CD4-positive, alpha-beta T cell treated with Interleukin-2 at 100 ng/mL for 4 hours (primary cell): ENCODE data around the gene TMIGD3.
A peak's percentile ranks its signal among the peaks of the same experiment; 100 is the strongest.

Experiments
- DNase-seq: peaks from one replicate; pipeline ENCODE4 v3.0.0-alpha.2; 2020; ENCODE audit warnings: low spot score

The TMIGD3 gene

DNA sequence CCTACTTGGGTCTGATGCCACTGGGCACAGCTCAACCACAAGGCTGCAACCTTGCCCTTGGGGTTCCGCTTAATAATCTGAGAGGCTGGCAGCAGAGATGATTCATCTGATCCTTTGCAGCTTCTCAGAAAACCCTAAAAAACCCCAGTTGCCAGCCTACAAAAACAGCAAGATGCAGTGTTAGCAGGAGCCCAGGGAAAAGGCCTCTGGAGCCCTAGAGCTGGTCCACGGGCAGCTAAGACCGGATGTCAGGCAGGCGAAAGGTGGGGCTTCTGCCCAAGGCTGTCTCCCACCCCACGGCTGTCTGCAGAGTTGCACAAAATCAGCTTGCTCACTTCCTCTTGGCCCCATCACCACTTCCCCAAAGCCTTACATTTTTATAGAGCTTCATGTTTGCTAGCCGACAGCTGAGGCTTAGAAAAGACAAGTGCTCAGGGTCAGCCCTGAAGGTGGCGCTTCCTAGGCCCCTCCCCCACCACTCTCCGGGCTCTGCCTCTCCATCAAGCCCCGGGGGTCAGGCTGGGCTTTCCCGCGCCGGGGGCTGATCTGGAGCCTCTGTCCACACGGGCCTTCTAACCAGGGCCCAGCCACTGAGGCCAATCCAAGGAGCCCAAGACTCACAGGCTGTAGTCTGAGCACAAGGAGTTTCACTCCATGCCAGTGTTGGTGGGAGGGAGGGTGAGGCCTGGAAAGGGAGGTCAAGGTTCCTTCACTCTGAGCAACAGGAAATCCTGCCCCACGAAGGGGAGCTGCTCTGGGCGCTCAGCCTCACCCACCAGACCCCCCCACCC, 4.2 kb upstream of the TMIGD3 start:
- DNase-seq: peak; percentile 92

DNA sequence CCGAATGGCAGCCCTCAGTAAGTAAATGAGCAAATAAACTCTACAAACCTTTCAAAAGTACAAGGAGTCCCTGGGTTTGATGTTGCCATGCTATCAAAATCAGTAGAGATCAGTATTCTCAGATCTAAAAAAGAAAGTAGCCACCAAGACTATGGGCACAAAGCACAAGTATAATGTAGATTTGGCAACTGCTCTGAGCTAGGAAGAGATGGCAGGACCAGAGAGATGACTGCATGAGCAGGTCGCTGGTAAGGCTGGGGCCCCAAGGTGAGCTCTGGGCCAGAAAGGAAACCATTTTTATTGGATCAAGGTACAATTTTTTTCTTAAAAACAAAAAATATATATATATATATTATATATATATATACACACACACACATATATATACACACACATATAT, 3.1 kb upstream of the TMIGD3 start:
- no peak for DNase-seq

DNA sequence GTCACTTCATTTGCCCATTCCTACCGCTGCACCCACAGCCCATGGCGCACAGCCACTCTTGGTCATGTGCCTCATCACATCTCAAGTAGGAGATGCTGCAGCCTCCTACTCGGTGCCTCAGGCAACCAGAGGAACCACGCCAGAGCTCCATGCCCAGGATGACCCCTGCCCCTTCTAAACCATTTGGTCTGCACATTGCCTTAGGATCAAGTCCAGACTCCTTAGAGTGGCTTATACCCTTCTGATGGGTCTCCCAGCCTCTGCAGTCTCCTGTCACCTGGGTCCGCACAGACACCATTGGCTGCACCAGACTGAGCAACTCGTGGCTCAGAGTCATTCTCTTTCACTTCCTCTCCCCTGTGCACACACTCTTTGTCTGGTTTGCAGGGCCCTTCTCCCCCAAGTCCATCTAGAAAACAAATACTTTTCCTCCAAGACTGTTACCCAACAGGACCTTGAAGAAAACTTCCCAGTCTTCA, 2.2 kb upstream of the TMIGD3 start:
- peak; percentile 17 for DNase-seq

DNA sequence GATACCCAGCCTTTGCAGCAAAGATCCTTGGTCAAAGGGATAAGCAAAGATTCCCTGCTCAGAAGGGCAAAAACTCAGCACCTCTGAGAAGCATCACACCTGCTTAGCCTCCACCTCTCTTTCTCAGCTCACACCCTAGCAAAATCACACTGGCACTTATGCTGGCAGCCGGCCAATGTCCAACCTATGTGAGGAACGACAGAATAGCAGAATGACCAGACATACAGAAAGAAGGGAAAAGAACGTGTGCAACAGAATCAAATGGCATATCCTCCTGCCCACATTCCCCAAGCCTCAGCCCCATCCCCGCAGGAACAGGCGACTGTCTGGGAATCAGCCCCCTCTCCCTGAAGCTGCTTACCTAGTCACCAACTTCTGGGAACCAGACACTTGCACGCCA, 664 bp upstream of the TMIGD3 start:
- DNase-seq: no peak

DNA sequence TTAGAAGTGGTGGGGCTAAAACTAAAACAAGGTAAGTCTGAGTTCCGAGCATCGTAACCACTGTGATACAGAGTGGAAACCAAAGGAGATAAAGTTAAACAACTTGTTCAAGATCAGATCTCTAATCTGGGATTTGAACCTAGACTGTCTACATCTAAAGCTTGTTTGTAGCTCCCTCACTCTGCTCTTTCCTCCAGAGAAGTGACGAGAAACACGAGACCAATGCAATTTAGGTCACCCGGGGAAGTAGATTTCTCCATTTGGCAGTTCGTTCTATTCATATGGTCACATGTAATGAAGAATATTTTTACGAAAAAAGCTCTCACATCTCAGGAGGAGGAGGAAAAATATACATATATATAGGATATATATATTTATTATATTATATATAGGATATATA, 1.8 kb downstream of the TMIGD3 start:
- no peak for DNase-seq

DNA sequence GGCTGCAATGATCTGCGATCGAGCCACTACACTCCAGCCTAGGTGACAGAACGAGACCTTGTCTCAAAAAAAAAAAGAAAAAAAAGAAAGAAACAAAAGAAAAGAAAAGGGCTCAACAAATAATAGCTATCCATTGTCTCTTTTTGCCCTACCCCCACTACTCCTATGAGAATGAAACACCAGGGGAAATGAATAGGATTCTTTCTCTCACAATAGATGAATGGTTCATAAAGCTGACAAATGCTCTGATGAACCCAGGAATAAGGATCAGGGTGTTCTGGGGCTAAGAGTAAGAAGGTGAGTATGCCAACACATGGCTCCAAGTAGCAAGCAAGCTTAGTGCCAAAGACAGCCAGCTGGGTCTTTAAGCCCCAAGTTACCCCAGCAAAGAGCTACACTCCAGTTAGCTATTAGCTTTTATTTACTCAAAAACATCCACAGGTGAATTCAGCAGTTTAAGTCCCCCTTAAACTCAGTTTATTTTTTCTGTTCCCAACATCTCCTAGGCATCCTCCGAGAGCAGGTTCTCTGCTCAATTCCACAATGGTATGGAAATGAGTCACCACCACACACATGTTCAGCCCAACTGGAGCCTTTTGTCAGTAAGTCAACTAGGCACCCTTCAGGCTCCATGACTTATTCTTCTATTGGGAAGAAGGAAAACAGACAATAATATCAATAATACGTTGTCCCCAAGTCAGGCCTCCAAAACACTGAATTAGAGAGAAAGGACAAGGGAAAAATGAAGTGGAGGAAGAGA, 4.2 kb downstream of the TMIGD3 start:
- DNase-seq: no peak

DNA sequence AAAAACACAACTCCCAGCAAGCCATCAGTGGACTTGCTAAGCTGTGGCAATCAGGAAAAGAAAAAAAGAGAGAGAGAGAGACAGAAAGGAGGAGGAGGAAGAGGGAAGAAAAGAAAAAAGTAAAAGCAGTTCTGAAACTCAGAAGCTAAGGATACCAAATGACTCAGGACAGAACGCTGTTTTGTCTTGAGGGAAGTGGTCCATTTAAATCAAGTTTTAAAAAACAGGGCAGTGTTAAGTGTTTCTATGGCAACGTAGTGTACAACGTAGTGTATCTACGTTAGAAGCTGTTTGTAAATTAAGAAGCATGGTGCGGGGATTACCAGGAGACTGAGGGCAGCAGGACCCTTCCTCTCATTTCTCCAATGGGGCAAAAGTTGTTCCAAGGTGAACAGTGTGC, 5.8 kb downstream of the TMIGD3 start:
- DNase-seq: no peak

DNA sequence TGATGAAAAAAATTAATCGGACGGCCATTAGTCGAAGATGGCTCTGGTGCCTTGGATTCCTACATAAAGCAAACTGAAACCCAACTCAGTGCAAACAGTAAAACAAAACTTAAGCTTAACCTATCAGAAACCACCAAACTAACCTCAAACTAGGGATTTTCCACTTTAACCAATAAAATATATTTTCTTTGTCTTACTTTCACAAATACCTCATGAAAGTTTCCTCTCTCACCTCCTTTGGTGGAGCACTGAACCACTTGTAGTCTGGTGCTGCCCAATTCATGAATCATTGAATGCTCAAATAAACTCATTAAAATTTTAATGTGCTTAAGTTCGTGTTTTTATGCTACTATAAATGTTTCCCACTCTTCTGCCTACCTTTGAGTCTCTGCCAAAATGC, 7.0 kb downstream of the TMIGD3 start:
- no peak for DNase-seq

DNA sequence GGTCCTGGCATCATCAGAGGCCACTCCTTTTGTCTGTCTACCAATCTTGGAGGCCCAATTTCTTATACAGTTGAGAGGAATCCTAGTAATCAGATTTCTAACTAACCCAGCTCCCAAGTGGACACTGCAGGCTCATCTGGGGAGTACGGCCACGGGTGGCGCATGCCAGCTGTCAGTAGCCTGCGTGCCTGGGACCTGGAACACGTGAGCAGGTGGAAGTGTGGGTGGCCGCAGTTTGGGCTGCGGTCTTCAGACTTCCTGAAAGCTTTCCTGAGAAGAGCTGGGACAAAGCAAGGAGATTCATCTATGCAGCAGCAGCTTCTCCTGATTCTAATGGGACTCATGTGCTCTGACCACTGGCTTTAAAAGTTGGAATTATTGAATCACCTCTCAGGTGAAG, 12.4 kb downstream of the TMIGD3 start:
- DNase-seq: no peak

DNA sequence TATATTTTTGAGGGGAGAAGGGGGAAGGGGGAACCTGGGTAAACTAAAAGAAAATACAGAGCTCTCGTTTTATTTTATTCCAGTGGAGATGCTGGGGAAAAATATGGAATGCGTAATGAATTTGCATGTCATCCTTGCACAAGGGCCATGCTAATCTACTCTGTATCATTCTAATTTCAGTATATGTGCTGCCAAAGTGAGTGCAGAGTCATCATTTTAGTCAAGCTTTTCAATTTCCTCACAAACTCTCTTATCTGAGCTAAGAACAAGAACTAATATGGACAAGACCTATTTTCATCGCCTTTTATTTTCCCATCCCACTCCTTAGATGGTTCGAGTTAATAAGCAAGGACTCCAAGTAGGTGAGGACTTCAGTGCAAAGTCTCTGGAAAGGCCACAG, 13.2 kb downstream of the TMIGD3 start:
- no peak for DNase-seq

DNA sequence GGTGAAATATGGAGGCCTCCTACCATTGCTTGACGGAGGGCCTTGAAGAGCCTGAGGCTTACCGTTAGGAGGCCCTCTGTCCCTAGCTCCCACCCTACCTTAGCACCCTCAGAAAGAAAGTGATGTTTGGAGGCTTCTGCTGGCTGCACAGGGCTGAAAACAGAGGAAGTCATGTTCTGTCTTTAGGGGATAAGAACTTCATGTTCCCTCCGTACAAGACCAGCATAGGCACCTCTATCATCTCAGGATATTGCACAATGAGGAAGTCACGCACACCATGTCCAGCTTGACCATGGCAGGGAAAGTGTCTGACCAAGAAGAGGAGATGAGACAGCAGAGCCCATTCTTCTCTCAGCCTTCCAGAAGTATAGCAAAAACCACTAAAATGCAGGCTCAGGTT, 13.8 kb downstream of the TMIGD3 start:
- no peak for DNase-seq

DNA sequence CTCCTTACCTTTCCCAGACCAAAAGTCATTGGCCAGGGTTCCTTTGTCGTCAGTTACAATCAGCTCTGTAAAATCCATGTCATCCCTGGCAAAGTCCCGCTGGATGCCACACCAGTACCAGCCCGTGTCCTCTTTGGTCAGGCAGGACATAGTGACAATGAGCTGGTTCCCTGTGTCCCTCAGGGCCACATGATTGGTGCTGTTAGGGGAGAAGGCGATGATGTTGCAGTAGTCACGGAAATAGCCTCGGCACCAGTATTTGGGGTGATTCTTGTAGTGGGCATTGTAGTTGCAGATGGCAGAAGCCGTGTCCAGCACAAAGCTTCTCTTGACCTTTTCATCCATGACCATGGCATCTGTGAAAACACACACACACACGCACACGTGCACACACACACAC, 14.8 kb downstream of the TMIGD3 start:
- no peak for DNase-seq

DNA sequence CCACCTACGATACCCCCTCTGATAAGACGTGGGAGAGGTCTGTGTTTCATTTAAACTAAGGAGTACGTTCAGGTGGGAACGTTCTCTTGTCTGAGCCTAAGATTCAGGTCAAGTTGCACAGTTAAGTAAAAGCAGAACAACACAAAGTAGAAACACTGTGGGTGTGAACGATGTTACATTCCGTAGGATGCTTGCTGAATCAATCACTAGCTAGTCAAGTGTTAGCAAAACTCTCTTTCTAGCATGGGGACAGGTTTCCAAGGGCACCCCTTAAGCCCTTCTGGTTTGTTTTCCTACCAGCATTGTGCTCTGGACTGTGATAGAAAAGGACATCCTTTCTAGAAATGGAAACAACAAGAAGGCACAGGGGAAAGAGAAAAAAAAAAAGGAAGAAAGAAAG, 16.3 kb downstream of the TMIGD3 start:
- DNase-seq: no peak

DNA sequence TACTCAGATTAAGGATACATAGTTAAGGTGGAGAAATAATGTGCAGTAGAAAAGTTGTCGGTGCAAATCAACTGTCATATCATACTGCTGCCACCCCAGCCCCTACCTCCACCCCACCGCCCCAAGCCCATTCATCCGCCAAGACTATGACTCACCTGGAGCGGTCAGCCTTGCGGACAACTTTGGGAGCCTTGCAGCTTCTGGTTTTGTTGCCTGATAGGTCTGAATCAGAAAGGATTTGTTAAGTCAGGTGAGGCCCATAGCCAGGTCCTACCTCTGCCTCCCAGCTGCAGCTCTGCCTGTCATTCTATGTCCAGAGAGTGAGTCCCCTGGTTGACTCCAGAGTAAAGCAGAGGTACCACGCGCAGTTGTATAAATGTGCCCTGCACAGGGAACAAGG, 17.0 kb downstream of the TMIGD3 start:
- no peak for DNase-seq

DNA sequence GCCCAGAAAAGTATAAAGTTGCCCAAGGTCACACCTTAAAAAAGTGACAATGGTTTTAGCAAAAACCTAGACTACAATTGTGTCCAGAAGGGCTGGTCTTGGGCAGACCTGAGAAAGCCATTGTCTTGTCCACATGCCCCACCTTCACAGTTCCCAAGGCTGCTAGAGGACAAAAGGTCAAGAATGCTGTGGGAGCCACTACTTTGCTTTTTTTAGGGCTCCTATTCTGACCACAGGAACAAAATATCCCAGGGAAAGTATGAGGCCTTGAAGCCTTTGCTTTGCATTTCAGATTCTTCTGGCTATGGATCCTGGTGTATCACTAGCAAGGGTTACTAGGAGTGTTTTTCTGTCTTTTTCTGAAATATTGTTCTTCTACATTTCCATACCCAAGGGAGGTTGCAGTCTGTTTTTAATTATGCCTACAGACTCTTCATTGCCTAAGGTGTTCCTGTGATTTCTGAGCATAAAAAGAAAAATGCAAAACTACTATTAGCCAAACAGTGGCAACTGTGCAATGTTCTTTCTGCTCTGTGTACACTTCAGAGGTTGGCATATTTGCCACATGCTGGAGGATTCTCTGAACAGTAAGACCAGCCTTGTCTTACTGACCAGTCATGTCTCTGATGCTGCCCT, 18.9 kb downstream of the TMIGD3 start:
- DNase-seq: no peak

DNA sequence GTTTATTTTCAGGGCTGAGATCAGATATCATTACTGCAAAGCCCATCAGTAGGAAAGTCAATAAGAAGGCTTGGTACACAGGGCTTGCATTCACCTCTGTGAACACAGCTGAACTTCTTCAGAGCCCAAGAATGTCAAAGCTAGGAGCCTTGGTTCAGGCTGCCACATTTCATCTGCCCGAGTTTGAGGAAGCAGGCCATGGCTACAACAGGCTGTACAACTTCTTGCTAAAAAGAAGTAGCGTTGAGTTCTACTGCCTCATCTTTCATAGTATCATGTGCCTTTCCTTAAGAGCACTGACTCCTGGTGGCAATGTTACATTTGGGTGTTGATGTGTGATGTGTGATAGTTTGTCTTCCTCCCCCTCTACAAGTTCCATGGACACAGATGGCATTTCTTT, 19.6 kb downstream of the TMIGD3 start:
- no peak for DNase-seq

DNA sequence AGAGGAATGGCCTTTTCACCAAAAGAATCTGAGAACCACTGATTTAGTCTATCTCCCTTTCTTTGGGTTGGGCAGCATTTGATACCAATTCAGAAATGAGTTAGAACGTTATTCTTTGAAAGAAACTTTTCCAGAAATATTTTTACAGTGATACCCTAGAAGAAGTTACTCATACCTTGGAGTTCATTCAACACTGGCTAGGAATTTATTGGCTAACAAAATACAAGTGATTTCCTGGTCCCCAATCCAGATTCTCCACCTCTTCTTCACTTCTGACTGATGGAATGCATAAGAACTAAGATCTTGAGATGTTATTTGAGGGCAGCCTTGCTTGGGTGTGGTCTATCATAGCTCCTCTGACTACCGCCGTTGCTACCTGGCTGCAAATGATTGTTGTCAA, 20.3 kb downstream of the TMIGD3 start:
- DNase-seq: no peak

DNA sequence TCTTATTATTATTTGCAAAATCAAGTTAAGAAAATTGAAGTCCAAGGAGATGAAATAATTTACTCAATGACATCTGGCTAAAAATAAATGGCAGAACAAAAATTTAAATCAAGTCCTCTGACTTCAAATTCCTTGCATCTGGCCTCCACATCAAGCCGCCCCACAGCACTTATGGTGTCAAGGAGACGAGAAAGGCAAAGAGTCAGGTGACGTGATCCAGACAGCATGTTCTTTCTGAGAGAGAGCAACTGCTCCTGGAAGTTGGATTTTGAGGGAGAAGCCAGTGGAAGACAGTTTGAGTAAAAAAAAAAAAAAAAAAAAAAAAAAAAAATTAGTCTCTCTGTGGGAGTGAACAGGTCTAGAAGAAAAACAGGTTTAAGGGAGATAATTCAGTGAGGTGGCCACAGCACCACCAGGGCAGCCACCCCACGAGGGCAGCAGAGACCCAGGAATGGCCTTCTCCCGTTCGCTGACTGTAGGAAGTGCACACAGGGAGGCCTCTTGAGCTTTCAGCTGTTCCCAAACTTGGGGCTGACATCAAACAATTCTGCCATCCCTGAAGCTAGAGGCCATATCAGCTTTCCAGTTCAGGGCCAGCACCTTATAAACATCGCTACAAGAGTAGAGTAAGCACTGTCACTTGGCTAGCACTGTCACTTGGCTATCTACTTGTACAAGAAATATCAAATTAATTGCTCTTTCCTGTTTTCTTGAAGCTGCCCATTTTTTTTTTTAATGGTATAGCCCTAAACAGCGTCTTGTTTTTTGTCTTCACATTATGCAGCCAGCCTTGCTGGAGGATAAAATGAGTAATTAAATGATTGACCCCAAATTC, 21.8 kb downstream of the TMIGD3 start:
- peak; percentile 64 for DNase-seq

DNA sequence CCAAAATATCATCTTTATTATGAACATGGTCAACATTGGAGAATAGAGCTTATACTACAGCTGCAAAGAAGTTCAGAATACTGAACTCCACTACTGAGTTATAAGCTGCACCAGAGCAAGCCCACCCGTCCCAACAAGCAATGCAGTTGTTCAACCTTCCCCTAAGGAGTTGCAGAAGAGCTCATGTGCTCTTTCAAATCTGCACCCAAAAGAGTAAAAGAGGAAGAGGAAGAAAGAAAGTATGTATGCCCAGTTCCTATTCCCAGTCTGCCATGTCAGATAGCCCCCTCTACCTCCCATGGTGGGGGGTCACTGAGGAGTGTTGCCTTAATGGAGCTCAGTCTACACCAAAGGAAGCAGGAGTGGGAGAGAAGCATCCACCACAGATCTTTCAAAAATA, 22.8 kb downstream of the TMIGD3 start:
- DNase-seq: no peak

DNA sequence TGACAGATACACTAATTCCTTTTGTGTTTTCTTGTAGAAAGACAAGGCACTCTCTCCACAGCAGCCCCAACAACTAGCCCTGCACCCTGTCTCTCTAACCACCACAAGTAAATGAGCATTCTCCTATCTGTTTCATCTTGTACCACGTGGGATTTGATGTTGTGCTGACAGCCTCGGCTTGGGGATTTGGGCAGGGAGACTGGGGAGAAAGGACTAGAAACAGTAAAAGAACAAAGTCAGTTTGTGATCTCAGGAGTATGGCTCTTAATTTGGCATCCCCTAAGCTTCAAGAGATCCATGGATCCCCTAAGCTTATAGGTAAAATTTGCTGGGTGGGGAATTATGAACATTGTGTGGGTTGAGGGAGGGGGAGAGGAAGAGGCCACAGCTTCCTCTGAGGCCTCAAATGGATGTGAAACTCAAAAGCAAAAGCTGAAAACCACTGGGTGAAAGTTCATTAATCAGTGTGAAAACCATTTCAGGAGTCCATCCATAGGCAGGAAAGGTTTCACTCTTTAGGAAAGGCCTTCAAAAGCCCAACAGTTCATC, 26.6 kb downstream of the TMIGD3 start:
- peak; percentile 53 for DNase-seq

DNA sequence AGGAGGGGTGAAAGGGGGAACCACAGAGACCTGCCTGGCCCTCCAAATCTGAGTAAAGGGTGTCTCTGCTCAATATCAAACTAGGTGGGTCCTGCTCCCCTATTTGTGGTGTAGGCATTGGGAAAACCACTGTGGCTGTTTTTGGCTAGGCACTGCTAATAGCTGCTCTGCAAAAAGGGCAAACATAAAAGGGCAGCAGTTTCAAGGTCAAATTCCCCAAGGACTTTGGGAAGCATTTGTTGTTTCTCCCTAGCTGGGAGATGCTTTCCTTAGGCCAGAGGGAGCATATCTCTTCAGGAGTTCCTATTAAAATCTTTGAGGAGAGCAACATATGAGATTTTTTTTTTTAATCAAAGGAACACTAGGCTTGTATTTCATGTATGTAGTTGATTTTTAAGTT, 27.2 kb downstream of the TMIGD3 start:
- no peak for DNase-seq

DNA sequence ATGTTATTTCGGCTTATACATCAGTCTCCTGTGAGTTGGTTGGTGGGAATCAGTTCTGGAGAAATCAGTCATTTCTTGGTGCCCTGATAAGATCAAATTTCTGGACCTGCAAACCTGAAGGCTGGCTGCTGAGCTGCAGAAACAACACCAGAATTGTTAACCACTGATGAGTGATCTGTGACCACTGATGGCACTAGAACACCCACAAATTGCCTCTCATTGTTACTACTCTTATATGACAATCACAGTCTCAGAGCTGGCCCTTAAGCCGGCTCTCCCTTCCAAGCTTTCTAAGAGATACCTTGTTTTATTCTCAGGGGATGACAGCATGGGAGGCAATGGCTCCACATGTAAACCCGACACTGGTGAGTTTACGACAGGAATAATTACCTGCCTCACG, 27.7 kb downstream of the TMIGD3 start:
- peak; percentile 61 for DNase-seq
